ENCODE measurements around the gene AZU1.

AZU1 gene

GRCh38 chr19:850221-850978, 22.8 kb downstream of the AZU1 start:
- Histone ChIP-seq H3K27me3 (ENCODE audit: insufficient read depth, low read length, poor library complexity) (no peaks in the 10 kb centered on the region), H3K9ac (ENCODE audit: low read depth, low read length) (no peak overlapping the region), H3K36me3 (ENCODE audit: insufficient read depth, low read length) (no peaks in the 10 kb centered on the region), H4K20me1 (ENCODE audit: insufficient read depth, low read length) (no peaks in the 10 kb centered on the region), H3K79me2 (ENCODE audit: insufficient read depth, low read length) (no peaks in the 10 kb centered on the region), H2AFZ (ENCODE audit: low read depth, low read length) (no peak overlapping the region), H3K4me3 (ENCODE audit: low read depth in 1 of 2, low read length in 2 of 2) (no peak overlapping the region), H3K27ac (ENCODE audit: low read length) (no peak overlapping the region), H3K9me3 (ENCODE audit: insufficient read depth, low read length, severe bottlenecking) (no peaks in the 10 kb centered on the region), H3K4me1 (ENCODE audit: insufficient read depth, low read length) (no peaks in the 10 kb centered on the region), H3K4me2 (ENCODE audit: insufficient read depth, low read length) (no peak overlapping the region)
- peak; percentile 21 for DNase-seq
- no peak for TF ChIP-seq CTCF (IDR thresholded peaks at IDR 0.05; ENCODE audit: borderline replicate concordance, extremely low read depth, low read length, poor library complexity, severe bottlenecking)
- TF ChIP-seq EZH2 (IDR thresholded peaks at IDR 0.05; ENCODE audit: borderline replicate concordance, low read depth, low read length, severe bottlenecking) = no peak
- ATAC-seq (ENCODE audit: insufficient read depth, low read depth) = no peak

- DNase-seq = no peak
- H3K79me2 ChIP-seq (ENCODE audit: insufficient read depth, low read length) = no peaks in the 10 kb centered on the region
- no peak for ATAC-seq (ENCODE audit: insufficient read depth, low read depth)
Measured at GRCh38 chr19:850979-851335, 23.3 kb downstream of the AZU1 start.

GRCh38 chr19:852136-853013, 24.7 kb downstream of the AZU1 start, which contains the start of gene ELANE:
Gene ELANE, plus strand, starts transcription at chr19:852303. Its CDS starts 26 bp downstream, at chr19:852329.
- H3K4me3 ChIP-seq (ENCODE audit: low read depth in 1 of 2, low read length in 2 of 2) = no peak within 1 kb of the TSS
- no peak for ATAC-seq (ENCODE audit: insufficient read depth, low read depth)
- H3K9me3 ChIP-seq (ENCODE audit: insufficient read depth, low read length, severe bottlenecking) = no peaks in the 10 kb centered on the region
- no peak within 1 kb of the TSS for H3K27ac ChIP-seq (ENCODE audit: low read length)
- TF ChIP-seq EZH2 (IDR thresholded peaks at IDR 0.05; ENCODE audit: borderline replicate concordance, low read depth, low read length, severe bottlenecking) (no peak), CTCF (IDR thresholded peaks at IDR 0.05; ENCODE audit: borderline replicate concordance, extremely low read depth, low read length, poor library complexity, severe bottlenecking) (no peak)
- no peak within 1 kb of the TSS for H2AFZ ChIP-seq (ENCODE audit: low read depth, low read length)
- H3K36me3 ChIP-seq (ENCODE audit: insufficient read depth, low read length) = no peaks in the 10 kb centered on the region
- H3K4me2 ChIP-seq (ENCODE audit: insufficient read depth, low read length) = no peak within 1 kb of the TSS
- no peak within 1 kb of the TSS for H3K9ac ChIP-seq (ENCODE audit: low read depth, low read length)
- H3K79me2 ChIP-seq (ENCODE audit: insufficient read depth, low read length) = no peaks in the 10 kb centered on the region
- no peaks in the 10 kb centered on the region for H3K27me3 ChIP-seq (ENCODE audit: insufficient read depth, low read length, poor library complexity)
- H4K20me1 ChIP-seq (ENCODE audit: insufficient read depth, low read length) = no peaks in the 10 kb centered on the region
- no peaks in the 10 kb centered on the region for H3K4me1 ChIP-seq (ENCODE audit: insufficient read depth, low read length)
- no peak for DNase-seq

More at GRCh38 chr19:850979-851335, 23.3 kb downstream of the AZU1 start:
- H3K4me1 ChIP-seq (ENCODE audit: insufficient read depth, low read length) = no peaks in the 10 kb centered on the region
- no peak overlapping the region for H3K9ac ChIP-seq (ENCODE audit: low read depth, low read length)
- no peak overlapping the region for H3K4me2 ChIP-seq (ENCODE audit: insufficient read depth, low read length)
- H3K27me3 ChIP-seq (ENCODE audit: insufficient read depth, low read length, poor library complexity) = no peaks in the 10 kb centered on the region
- no peak overlapping the region for H2AFZ ChIP-seq (ENCODE audit: low read depth, low read length)
- H4K20me1 ChIP-seq (ENCODE audit: insufficient read depth, low read length) = no peaks in the 10 kb centered on the region
- no peak overlapping the region for H3K27ac ChIP-seq (ENCODE audit: low read length)
- no peaks in the 10 kb centered on the region for H3K36me3 ChIP-seq (ENCODE audit: insufficient read depth, low read length)
- TF ChIP-seq CTCF (IDR thresholded peaks at IDR 0.05; ENCODE audit: borderline replicate concordance, extremely low read depth, low read length, poor library complexity, severe bottlenecking) = no peak
- no peaks in the 10 kb centered on the region for H3K9me3 ChIP-seq (ENCODE audit: insufficient read depth, low read length, severe bottlenecking)
- no peak overlapping the region for H3K4me3 ChIP-seq (ENCODE audit: low read depth in 1 of 2, low read length in 2 of 2)

Data from DND-41 (cell line).